AG04450 (cell line): ENCODE measurements around the gene FAM229A. TPM values are rescaled to one million over a fixed set of nuclear protein-coding genes. Genes with fewer than 3 reads are reported as not detected.

ENCODE experiments used
- CTCF ChIA-PET: fragments of 300-600, 350-600 bp; formaldehyde crosslinking; extraction: SDS; loops from one replicate; lab custom pipeline; 2022; ENCODE audit warnings: antibody characterized with exemption, inconsistent platforms; lab: Charles Lee
- POLR2A ChIA-PET: fragments of 350-600 bp; formaldehyde crosslinking; extraction: SDS; loops from one replicate; lab custom pipeline; 2021; ENCODE audit warnings: antibody characterized with exemption, inconsistent platforms; lab: Yijun Ruan, JAX
- DNase-seq: peaks from one replicate; pipeline ENCODE4 v3.0.0-alpha.2; 2011; ENCODE audit warnings: low read depth, low spot score
- H3K27ac ChIP-seq: one replicate; pipeline ENCODE4 v1.5.1; 2012; ENCODE audit warnings: low read depth, low read length, control low read depth
- H3K27me3 ChIP-seq: one replicate; pipeline ENCODE4 v1.6.0; 2012; ENCODE audit warnings: low read length; ENCODE audit not compliant: control insufficient read depth, insufficient read depth
- H3K4me3 ChIP-seq: 2 replicates; pipeline ENCODE4 v1.5.1; 2011; ENCODE audit warnings: mild to moderate bottlenecking, low read depth, low read length, control low read depth
- H3K9me3 ChIP-seq: 2 replicates; pipeline ENCODE4 v1.5.1; 2012; ENCODE audit warnings: low read length; ENCODE audit not compliant: control insufficient read depth, insufficient read depth
- polyA plus RNA-seq: library from polyadenylated mRNA; depleted of rRNA; stranded (reverse); fragments of >200 nt; gene quantifications from 2 replicates; pipeline ENCODE4 v1.2.3, GENCODE V29; 2011
- TF ChIP-seq, protein P1 (sequence below): IDR thresholded peaks from 2 replicates; pipeline ENCODE4 v1.5.1; 2011; ENCODE audit warnings: low read depth, low read length, control low read depth, inconsistent platforms

FAM229A gene
- polyA plus RNA-seq, 1 experiment = 1.4 TPM

- Histone ChIP-seq H3K9me3 (no peaks in the 10 kb centered on the region), H3K27ac (no peak overlapping the region), H3K4me3 (no peak overlapping the region), H3K27me3 (no peaks in the 10 kb centered on the region)
- no peak for DNase-seq
- ChIA-PET CTCF (no interaction called here), POLR2A (interaction anchor here (0.6 to 1.0 kb wide), 2 partner anchors 15 to 167 kb away, joined by 3 to 6 read pairs; partner anchors contain the start of gene BSDC1)
- TF ChIP-seq, protein P1, sequence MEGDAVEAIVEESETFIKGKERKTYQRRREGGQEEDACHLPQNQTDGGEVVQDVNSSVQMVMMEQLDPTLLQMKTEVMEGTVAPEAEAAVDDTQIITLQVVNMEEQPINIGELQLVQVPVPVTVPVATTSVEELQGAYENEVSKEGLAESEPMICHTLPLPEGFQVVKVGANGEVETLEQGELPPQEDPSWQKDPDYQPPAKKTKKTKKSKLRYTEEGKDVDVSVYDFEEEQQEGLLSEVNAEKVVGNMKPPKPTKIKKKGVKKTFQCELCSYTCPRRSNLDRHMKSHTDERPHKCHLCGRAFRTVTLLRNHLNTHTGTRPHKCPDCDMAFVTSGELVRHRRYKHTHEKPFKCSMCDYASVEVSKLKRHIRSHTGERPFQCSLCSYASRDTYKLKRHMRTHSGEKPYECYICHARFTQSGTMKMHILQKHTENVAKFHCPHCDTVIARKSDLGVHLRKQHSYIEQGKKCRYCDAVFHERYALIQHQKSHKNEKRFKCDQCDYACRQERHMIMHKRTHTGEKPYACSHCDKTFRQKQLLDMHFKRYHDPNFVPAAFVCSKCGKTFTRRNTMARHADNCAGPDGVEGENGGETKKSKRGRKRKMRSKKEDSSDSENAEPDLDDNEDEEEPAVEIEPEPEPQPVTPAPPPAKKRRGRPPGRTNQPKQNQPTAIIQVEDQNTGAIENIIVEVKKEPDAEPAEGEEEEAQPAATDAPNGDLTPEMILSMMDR = no peak
These were observed 17.8 kb upstream of the FAM229A start for GRCh38 chr1:32380057-32380456.

GRCh38 chr1:32377541-32378220, 15.4 kb upstream of the FAM229A start:
- POLR2A ChIA-PET = no interaction called here
- H3K9me3 ChIP-seq = no peaks in the 10 kb centered on the region
- CTCF ChIA-PET = no interaction called here
- DNase-seq = no peak
- no peak overlapping the region for H3K4me3 ChIP-seq
- H3K27me3 ChIP-seq = no peaks in the 10 kb centered on the region
- TF ChIP-seq, protein P1 = no peak
- H3K27ac ChIP-seq = no peak overlapping the region

GRCh38 chr1:32376199-32376598, 13.9 kb upstream of the FAM229A start:
- Histone ChIP-seq H3K27me3 (no peaks in the 10 kb centered on the region), H3K27ac (no peak overlapping the region), H3K4me3 (no peak overlapping the region), H3K9me3 (no peaks in the 10 kb centered on the region)
- TF ChIP-seq, protein P1 = no peak
- CTCF ChIA-PET = no interaction called here
- POLR2A ChIA-PET = interaction anchor here (0.6 kb wide), 1 partner anchor 40 kb away, joined by 3 read pairs; the partner anchor contains the start of gene MARCKSL1
- DNase-seq = no peak

GRCh38 chr1:32373996-32374592, 11.8 kb upstream of the FAM229A start:
- CTCF ChIA-PET = no interaction called here
- DNase-seq = no peak
- Histone ChIP-seq H3K27ac (no peak overlapping the region), H3K27me3 (no peaks in the 10 kb centered on the region), H3K9me3 (no peaks in the 10 kb centered on the region), H3K4me3 (no peak overlapping the region)
- TF ChIP-seq, protein P1 = no peak
- POLR2A ChIA-PET = no interaction called here
